PC-3 (cell line): ENCODE results near the gene DNAH9. TPM values are rescaled to one million over a fixed set of nuclear protein-coding genes. Genes with fewer than 3 reads are reported as not detected.

Source experiments
- ATAC-seq: fragments of 200-7000 bp; cut with Tn5 transposase; 2 replicates; pipeline ENCODE4 v1.9.1; 2020; ENCODE audit warnings: mild to moderate bottlenecking, moderate library complexity
- BruUV-seq: library from RNA; stranded (reverse); fragments of 400-500 nt; replicated peaks from 2 replicates; lab custom pipeline; 2021; lab: Mats Ljungman, UMichigan
- CTCF ChIA-PET: fragments of 300-600 bp; sonication (Branson Sonifier 250); formaldehyde crosslinking; loops from one replicate; lab custom pipeline; 2022; ENCODE audit warnings: antibody characterized with exemption; lab: Charles Lee
- POLR2A ChIA-PET: fragments of 300-600 bp; sonication (Branson Sonifier 250); formaldehyde crosslinking; loops from one replicate; lab custom pipeline; 2022; ENCODE audit warnings: antibody characterized with exemption; ENCODE audit not compliant: unreplicated experiment; lab: Charles Lee
- DNase-seq: peaks from one replicate; pipeline ENCODE4 v3.0.0-alpha.2; 2015
- H2AFZ ChIP-seq: fragments of 300-600 bp; sonication (generic); 2 replicates; pipeline ENCODE4 v1.6.0; 2016; ENCODE audit warnings: antibody characterized with exemption, low read length
- H3F3A ChIP-seq: fragments of 300-600 bp; sonication (generic); one replicate; pipeline ENCODE4 v1.6.0; 2017; ENCODE audit warnings: antibody characterized with exemption, low read length, control low read depth, mild to moderate bottlenecking; ENCODE audit not compliant: unreplicated experiment
- H3K27ac ChIP-seq: fragments of 300-600 bp; sonication (generic); 2 replicates; pipeline ENCODE4 v1.5.1; 2016; ENCODE audit warnings: mild to moderate bottlenecking, low read length
- H3K27me3 ChIP-seq: fragments of 300-600 bp; sonication (generic); 2 replicates; pipeline ENCODE4 v1.6.1; 2016; ENCODE audit warnings: low read length, mixed read lengths
- H3K36me3 ChIP-seq: fragments of 300-600 bp; sonication (generic); 2 replicates; pipeline ENCODE4 v1.6.1; 2016; ENCODE audit warnings: low read depth, mixed run types, low read length, mixed read lengths
- H3K4me1 ChIP-seq: fragments of 300-600 bp; sonication (generic); 2 replicates; pipeline ENCODE4 v1.5.1; 2016; ENCODE audit warnings: low read length; ENCODE audit not compliant: insufficient read depth
- H3K4me2 ChIP-seq: fragments of 300-600 bp; sonication (generic); 2 replicates; pipeline ENCODE4 v1.6.0; 2016; ENCODE audit warnings: low read length
- H3K4me3 ChIP-seq: fragments of 300-600 bp; sonication (generic); 2 replicates; pipeline ENCODE4 v1.5.1; 2016; ENCODE audit warnings: mild to moderate bottlenecking, low read length, mixed read lengths
- H3K79me2 ChIP-seq: fragments of 300-600 bp; sonication (generic); 2 replicates; pipeline ENCODE4 v1.6.1; 2017; ENCODE audit warnings: low read length, mixed read lengths
- H3K9ac ChIP-seq: fragments of 300-600 bp; sonication (generic); 2 replicates; pipeline ENCODE4 v1.6.0; 2016; ENCODE audit warnings: mild to moderate bottlenecking, low read length
- H3K9me2 ChIP-seq: fragments of 300-600 bp; sonication (generic); replicated peaks from 2 replicates; pipeline ENCODE4 v1.6.1; 2016; ENCODE audit warnings: mixed run types, low read length, mixed read lengths
- H3K9me3 ChIP-seq: fragments of 300-600 bp; sonication (generic); 2 replicates; pipeline ENCODE4 v1.6.1; 2016; ENCODE audit warnings: low read length, mixed read lengths
- H4K20me1 ChIP-seq: fragments of 300-600 bp; sonication (generic); 2 replicates; pipeline ENCODE4 v1.6.1; 2016; ENCODE audit warnings: low read length, mixed read lengths
- EZH2 ChIP-seq: fragments of 300-600 bp; sonication (generic); IDR thresholded peaks from one replicate; pipeline ENCODE4 v1.6.1; 2017; ENCODE audit warnings: antibody characterized with exemption, mild to moderate bottlenecking, low read length; ENCODE audit not compliant: unreplicated experiment
- EZH2phosphoT487 ChIP-seq: fragments of 300-600 bp; sonication (generic); IDR thresholded peaks from 2 replicates; pipeline ENCODE4 v1.6.1; 2018; ENCODE audit warnings: mild to moderate bottlenecking, antibody characterized with exemption, low read length, borderline replicate concordance
- intact Hi-C: fragments of 100-400 bp; cut with micrococcal nuclease; formaldehyde crosslinking; loops from 2 replicates; pipeline ENCODE4 v1.9.0; 2023
- total RNA-seq: library from RNA; depleted of rRNA; stranded (reverse); fragments of >200 nt; gene quantifications from 2 replicates; pipeline ENCODE4 v1.2.3, GENCODE V29; 2014
- TF ChIP-seq, protein P1 (sequence below): fragments of 300-600 bp; sonication (generic); conservative IDR thresholded peaks from 2 replicates; pipeline ENCODE4 v1.5.1; 2017; ENCODE audit warnings: antibody characterized with exemption, low read depth, mild to moderate bottlenecking, low read length

Gene DNAH9
- total RNA-seq, 1 experiment from 2014 or later = 0.11 TPM

DNA sequence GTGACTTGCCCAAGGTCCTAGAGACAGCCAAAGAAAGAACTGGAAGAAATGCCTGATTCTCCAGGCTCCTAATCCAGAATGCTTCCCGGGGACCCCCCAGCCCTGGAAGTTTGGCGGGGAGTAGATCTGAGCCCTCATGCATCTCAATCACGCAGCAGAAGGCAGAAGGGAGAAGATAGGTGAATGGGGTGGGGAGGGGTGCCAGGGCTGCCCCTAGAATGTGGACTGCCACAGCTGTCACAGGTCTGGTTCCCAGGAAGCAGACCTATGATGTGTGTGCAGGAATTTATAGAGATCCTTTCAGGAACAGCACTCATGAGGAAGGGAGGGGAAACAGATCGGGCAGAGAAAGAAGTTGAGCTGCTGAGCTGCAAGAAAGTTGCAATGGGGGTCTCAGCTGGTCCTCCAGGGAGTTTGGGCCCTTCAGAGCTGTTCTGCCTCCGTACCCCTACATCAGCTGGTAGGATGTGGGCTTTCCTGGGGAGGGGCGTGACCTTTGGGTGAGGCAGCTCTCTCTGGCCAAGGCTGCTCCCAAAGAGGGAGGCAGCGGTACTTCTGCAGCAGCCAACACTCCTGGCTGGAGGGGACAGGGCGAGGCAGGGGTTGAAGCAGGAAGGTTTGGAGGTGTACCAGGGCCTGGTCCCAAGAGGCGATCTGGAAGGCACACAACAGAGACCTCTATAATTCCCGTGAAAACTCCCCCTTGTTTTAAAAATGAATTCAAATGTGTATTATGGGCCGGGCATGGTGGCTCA is 43.4 kb downstream of the DNAH9 start:
- CTCF ChIA-PET = no interaction called here
- H3K36me3 ChIP-seq = no peaks in the 10 kb centered on the region
- no peaks in the 10 kb centered on the region for H3K79me2 ChIP-seq
- no peaks in the 10 kb centered on the region for H3K4me1 ChIP-seq
- no peak overlapping the region for H3K27ac ChIP-seq
- no peaks in the 10 kb centered on the region for H3K9me3 ChIP-seq
- BruUV-seq = no TSS peak
- intact Hi-C loops = no loop called here
- no peak for TF ChIP-seq EZH2phosphoT487
- TF ChIP-seq, protein P1, sequence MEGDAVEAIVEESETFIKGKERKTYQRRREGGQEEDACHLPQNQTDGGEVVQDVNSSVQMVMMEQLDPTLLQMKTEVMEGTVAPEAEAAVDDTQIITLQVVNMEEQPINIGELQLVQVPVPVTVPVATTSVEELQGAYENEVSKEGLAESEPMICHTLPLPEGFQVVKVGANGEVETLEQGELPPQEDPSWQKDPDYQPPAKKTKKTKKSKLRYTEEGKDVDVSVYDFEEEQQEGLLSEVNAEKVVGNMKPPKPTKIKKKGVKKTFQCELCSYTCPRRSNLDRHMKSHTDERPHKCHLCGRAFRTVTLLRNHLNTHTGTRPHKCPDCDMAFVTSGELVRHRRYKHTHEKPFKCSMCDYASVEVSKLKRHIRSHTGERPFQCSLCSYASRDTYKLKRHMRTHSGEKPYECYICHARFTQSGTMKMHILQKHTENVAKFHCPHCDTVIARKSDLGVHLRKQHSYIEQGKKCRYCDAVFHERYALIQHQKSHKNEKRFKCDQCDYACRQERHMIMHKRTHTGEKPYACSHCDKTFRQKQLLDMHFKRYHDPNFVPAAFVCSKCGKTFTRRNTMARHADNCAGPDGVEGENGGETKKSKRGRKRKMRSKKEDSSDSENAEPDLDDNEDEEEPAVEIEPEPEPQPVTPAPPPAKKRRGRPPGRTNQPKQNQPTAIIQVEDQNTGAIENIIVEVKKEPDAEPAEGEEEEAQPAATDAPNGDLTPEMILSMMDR = no peak
- no peak for TF ChIP-seq EZH2
- no peak for DNase-seq
- H3K4me3 ChIP-seq = no peak overlapping the region
- no peaks in the 10 kb centered on the region for H4K20me1 ChIP-seq
- ATAC-seq = no peak
- no peak overlapping the region for H3K9ac ChIP-seq
- no peak overlapping the region for H2AFZ ChIP-seq
- POLR2A ChIA-PET = no interaction called here
- H3F3A ChIP-seq = no peaks in the 10 kb centered on the region
- no peaks in the 10 kb centered on the region for H3K9me2 ChIP-seq
- no peaks in the 10 kb centered on the region for H3K27me3 ChIP-seq
- no peak overlapping the region for H3K4me2 ChIP-seq

DNA sequence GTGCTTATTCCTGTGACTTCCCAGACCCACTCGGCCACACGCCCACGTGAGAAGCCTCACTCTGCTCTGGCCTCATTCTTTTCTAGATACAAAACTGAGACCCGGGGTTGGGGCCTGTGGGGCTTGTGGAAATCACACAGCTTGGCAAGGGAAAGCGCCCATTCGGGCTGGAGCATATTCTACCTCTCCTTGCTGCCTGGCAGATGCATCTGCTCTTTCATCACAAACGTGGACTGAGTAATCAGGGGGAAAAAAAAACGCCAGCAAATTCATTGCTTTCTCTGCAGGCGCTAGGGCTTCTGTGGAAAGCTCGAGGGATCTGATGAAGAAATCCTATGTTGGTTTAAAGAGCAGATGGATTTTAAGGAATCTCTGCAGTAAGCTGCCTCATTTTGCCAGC is 44.4 kb downstream of the DNAH9 start:
- intact Hi-C loops = no loop called here
- H3K9me3 ChIP-seq = no peaks in the 10 kb centered on the region
- H2AFZ ChIP-seq = no peak overlapping the region
- POLR2A ChIA-PET = no interaction called here
- H3K27ac ChIP-seq = no peak overlapping the region
- H3F3A ChIP-seq = no peaks in the 10 kb centered on the region
- H3K36me3 ChIP-seq = no peaks in the 10 kb centered on the region
- no peaks in the 10 kb centered on the region for H4K20me1 ChIP-seq
- BruUV-seq = no TSS peak
- TF ChIP-seq EZH2 (no peak), EZH2phosphoT487 (no peak)
- TF ChIP-seq, protein P1 = no peak
- ATAC-seq (no peak), DNase-seq (no peak)
- H3K9me2 ChIP-seq = no peaks in the 10 kb centered on the region
- no peak overlapping the region for H3K9ac ChIP-seq
- H3K4me3 ChIP-seq = no peak overlapping the region
- no peak overlapping the region for H3K4me2 ChIP-seq
- CTCF ChIA-PET = no interaction called here
- no peaks in the 10 kb centered on the region for H3K4me1 ChIP-seq
- H3K27me3 ChIP-seq = no peaks in the 10 kb centered on the region
- H3K79me2 ChIP-seq = no peaks in the 10 kb centered on the region

DNA sequence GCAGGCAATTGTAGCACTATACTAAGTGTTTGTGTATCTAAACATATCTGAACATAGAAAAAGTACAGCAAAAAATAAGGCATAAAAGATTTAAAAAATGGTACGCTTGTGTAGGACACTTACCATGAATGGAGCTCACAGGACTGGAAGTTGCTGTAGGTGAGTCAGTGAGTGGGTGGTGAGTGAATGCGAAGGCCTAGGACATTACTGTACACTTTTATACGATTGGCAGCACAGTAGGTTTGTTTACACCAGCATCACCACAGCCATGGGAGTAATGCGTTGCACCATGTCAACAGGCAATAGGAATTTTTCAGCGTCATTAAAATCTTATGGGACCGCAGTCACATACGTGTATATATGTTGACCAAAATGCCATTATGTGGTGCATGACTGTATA is 45.6 kb downstream of the DNAH9 start:
- Histone ChIP-seq H2AFZ (no peak overlapping the region), H3K9ac (no peak overlapping the region), H3K27ac (no peak overlapping the region), H3K4me1 (no peaks in the 10 kb centered on the region), H3K36me3 (no peaks in the 10 kb centered on the region), H3K9me3 (no peaks in the 10 kb centered on the region), H3K4me2 (no peak overlapping the region), H3K27me3 (no peaks in the 10 kb centered on the region), H3K79me2 (no peaks in the 10 kb centered on the region), H3F3A (no peaks in the 10 kb centered on the region), H3K4me3 (no peak overlapping the region), H3K9me2 (no peaks in the 10 kb centered on the region), H4K20me1 (no peaks in the 10 kb centered on the region)
- ChIA-PET CTCF (no interaction called here), POLR2A (no interaction called here)
- TF ChIP-seq EZH2 (no peak), EZH2phosphoT487 (no peak)
- TF ChIP-seq, protein P1 = no peak
- no peak for ATAC-seq
- no TSS peak for BruUV-seq
- DNase-seq = no peak
- intact Hi-C loops = no loop called here
